DLD1 (cell line): ENCODE results near the gene PIGA.

ENCODE experiments used
- in situ Hi-C: cut with HindIII; loops from 2 replicates; pipeline ENCODE4 v1.10.0; 2017; ENCODE audit warnings: low sequenced_read_pairs

PIGA gene, protein sequence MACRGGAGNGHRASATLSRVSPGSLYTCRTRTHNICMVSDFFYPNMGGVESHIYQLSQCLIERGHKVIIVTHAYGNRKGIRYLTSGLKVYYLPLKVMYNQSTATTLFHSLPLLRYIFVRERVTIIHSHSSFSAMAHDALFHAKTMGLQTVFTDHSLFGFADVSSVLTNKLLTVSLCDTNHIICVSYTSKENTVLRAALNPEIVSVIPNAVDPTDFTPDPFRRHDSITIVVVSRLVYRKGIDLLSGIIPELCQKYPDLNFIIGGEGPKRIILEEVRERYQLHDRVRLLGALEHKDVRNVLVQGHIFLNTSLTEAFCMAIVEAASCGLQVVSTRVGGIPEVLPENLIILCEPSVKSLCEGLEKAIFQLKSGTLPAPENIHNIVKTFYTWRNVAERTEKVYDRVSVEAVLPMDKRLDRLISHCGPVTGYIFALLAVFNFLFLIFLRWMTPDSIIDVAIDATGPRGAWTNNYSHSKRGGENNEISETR

DNA sequence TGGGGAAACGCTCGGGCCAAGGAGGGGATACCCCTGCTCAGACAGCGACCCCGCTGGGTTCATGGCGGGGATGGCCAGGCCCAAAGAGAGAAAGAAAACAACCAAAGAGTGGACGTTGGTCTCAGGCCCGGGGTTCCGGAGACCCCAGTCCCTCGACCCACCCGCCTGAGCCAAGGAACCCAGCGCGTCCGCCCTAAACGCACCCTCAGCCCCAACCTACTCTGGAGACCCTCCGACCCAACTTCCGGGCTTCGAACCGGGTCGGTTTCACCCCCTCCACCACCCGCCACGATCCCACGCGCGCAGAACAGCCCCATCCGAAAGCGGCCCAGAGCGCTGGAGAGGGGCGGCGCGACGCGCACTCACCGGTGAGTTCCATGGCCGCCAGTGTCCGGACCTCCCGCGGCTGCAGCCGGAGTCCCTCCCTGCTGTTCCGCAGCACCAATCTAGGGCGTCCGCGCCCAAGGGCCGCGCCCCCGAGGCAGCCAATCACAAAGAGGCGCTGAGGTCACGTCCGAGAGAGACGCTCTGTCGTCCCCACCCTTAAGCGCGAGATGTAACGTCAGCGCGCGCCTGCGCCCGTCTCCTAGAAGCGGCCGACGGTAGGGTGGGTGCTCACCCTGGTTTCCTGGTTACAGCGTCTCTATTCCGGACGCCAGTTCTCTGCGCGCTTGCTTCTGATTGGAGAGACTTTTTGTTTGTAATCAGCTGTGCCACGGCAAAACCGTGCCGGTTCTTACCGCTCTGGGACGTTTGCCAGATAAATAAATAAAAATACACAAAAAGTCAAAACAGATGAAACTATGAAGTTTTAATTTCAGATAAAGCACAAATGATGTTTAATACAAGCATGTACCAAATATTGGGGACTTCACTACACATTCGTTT, at the start of gene PIGA:
TSS of gene PIGA (minus strand) at position 389 of the 888 bp plus-strand sequence. CDS start 3,593 bp downstream, outside the sequence.
- in situ Hi-C loops = no loop called here

DNA sequence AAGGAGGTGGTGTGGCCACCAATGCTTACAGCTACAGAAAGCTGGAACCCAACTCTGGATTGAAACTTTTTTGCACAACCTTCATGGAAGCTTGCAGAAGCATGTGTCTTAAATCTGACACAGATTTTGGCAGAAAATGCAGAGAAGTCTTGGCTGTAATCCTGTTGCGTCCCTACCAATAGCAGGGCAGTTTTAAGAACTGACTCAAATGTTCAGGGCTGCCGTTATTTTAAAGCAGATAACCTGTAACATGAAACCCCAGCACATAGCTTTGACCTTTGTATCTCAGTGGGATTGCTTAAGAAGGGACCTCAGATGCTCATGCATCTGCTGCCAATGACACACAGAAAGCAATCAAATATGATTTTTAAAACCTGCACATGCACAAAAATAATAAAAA, 49.0 kb upstream of the PIGA start, which contains the start of gene VEGFD:
TSS of gene VEGFD (minus strand) at position 110 of the 400 bp plus-strand sequence. CDS start 467 bp downstream, outside the sequence.
- in situ Hi-C loops = no loop called here

DNA sequence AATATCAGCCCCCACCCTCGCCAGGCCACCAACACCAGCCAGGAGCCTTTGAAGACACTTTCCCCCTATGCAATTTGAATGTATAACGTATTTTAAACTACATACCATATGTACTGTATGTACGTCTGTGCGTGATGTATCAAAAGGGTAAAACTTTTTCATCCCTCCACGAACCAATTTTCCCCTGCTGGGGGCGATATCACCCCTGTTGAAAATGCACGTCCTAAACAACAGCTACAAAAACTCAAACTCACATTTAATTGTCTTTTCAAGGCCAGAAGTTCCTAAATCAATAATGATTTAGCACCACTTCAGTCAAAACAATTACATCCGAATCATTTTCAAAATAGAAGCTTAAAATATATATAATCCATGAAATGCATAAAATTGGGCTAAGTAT, 47.5 kb upstream of the PIGA start:
- in situ Hi-C loops = no loop called here

DNA sequence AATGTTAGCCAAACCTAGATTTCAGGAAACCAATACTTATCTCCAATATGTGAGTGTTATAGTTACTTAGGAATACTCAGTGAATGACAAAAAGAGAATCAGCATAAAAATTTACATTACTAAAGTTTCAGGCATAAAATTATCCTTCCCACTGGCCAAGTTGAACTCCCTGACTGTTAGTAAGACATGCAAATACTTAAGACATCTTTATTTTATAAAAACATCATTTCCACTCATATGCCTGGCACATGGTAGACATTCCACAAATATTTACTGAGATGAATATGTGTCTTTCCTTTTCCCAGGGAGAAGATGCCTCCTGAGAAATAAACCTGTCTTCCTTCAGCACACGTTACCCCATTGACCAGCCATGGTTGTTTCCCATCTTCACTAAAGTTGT, 41.6 kb upstream of the PIGA start:
- in situ Hi-C loops = no loop called here

DNA sequence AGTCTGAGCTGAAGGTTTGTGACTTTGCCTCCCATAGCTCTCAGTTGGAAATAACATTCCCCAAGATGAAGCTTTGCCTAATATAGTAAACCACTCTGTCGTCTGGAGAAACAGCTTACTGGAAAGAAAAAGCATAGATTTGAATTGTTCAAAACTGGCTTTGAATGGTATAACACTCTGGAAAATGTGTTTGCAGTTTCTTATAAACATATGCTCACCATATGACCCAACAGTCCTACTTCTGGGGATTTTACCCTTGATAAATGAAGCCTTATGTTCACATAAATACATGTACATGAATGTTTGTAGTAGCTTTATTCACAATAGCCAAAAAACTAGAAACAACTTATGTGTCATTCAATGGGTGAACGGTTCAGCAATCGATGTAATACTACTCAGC, 38.7 kb upstream of the PIGA start:
- in situ Hi-C loops = no loop called here

DNA sequence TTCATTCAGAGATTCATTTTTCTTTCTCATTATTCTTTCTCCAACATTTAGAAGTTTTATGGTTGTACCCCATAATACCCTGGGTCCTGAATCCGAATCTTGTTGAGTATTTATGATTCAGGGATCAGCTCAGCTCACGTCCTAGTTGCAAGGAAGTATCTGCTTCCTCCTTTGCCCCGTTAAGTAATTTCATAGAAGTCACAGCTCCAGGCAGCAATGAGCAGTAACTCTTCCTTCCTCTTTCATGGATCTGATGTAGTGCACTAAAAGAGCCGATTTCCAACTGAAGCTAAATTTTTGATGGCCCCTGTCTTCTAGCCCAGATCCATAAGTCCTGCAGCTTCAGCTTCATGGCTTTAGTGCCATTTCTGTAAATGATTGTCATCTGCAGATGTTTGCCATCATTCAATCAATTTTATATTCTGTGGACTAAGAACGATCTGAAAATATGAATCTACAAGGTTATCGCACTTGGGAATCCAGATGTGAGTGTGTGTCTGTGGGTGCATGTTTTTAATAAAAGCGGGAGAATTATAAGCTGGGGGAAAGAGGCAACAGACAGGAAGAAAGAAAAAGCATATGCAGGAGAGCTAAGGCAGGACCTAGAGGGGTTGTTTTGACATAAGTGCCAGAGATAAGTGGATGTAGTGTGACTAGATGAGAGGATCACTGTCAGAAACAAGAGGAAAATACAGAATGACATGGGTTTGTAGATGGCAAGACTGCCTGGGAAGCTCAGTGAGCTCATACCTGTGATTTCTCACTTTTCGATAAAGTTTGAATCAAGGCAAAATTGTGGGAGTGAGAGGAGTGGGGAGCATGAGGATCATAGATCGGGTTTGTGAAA, 31.4 kb upstream of the PIGA start:
- in situ Hi-C loops = no loop called here

DNA sequence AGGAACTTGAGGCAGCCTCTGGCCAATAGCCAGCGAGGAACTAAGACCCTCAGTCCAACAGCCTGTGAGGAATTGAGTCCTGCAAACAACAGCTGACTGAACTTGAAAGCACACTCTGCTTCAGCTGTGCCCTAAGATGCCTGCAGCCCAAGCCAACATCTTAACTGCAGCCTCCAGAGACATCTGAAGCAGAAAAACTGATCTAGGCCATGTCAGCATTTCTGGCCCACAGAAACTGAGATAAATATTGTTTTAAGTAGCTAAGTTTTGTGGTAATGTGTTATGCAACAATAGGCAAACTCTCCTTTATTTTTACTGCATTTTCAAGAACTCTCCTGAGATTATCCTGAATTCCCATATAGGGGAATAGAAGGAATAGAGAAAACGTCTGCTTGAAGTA, 24.4 kb upstream of the PIGA start:
- in situ Hi-C loops = no loop called here

DNA sequence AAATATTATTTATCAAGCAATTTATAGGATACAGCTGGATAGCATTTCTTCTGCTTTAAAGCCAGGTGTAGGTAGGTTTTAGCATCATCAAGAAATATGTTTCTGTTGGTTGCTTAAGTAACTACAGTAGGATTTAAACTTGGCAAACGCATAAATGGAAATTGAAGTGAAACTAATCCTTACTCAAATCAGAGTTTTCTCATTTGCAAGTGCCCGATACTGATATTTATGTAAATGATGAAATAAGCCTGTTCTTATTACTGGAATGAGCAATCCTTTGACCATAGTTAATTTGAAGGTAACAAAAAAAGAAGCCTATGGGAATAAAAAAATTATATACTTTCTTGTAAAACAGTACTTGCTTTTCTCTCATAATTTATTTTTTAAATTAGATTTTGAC, 23.2 kb upstream of the PIGA start:
- in situ Hi-C loops = no loop called here

DNA sequence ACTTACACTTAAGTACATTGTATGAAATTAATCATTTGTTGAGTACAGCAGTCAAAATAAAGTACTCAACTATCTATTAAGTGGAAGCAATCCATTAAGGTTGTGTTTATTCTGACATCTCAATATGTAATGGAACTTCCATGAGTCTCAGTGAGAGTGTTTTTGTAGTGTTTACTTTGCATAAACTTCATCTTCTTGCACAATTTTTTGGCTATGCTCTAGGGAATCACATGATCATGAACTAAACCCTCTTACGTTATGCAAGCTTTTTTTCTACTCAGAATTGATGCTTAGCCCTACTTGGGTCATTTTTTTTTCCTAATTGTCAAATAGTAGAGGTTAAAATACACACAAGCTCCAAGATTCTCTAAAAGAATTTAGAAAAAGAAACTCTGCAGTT, 21.1 kb upstream of the PIGA start:
- in situ Hi-C loops = no loop called here

DNA sequence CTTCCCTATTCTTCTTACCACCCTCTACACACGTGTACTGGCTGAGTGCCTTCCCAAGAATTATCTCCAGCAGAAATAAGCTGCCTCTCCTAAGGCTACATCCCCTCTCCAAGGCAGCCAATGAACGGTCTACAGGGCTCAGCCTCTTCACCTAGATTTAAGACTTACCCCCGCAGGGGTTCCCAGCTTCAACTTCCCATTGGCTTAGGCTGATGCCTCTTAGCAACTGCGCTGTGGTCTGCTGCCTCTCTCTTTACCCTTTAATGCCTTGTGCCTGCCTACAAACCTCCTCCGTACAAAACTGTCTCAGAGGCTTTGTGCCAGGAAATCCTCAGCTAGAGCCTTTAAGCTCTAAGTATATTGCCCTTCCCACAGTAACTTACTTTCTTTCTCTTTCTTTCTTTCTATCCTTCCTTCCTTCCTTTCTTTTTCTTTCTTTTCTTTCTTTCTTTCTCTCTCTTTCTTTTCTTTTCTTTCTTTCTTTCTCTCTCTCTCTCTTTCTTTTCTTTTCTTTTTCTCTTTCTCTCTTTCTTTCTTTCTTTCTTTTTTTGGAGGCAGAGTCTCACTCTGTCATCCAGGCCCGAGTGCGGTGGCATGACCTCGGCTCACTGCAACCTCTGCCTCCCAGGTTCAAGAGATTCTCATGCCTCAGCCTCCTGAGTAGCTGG, 15.1 kb upstream of the PIGA start:
- in situ Hi-C loops = no loop called here

DNA sequence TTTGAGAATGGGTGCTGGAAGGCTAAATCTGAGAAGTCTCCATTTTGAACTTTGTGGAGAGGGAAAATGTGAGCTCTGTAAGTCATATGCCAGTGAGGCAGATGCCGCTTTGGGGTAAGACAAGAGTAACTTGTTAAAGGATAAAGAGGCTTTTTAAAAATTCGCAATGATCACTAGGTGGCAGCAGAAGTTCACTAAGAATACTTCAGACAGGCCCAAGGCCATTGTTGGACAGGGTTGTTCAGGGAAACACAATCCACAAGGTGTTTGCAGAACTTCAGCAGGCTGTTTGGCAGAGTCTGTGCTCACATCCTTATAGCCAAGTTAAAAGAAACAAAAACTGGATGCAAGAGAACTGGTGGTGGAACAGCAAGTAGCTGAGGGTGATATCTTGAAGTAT, 13.7 kb upstream of the PIGA start:
- in situ Hi-C loops = no loop called here

DNA sequence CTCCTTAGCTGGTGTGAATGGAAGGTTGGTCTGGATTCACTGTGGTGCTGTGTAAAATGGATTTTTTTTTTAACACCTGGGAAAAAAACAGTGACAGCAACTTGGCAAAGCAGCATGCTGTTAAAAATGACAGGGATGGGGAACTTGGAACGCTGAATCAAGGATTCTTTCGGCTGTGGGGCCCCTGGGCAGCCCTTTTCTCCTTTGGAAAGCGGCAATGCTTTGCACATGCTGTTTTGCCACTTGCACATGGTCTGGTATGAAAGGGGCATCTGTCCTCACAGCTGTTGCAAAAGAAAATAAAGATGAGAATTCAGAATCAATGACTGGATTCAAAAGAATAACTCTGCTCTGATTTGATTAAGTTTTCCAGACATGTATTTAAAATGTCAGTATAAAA, 10.7 kb upstream of the PIGA start:
- in situ Hi-C loops = no loop called here

DNA sequence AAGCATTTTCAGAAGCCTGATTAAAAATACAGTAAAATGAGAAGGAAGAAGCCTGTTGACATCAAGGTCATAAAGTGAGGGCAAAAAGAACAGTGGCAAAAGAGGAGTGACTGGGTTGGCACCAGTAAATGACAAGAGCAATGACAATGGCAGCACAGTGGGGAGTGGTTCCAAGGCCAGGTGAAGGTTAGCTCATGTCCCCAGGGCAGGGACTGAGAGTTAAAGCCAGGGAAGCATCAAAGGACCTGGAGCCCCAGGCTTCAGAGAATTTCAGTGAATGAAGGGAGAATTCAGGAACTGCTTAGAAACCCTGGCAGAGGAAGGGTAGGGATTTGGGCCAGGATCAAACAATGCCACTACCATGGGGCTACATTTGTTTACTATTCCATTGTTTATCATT, 8.8 kb upstream of the PIGA start:
- in situ Hi-C loops = no loop called here

DNA sequence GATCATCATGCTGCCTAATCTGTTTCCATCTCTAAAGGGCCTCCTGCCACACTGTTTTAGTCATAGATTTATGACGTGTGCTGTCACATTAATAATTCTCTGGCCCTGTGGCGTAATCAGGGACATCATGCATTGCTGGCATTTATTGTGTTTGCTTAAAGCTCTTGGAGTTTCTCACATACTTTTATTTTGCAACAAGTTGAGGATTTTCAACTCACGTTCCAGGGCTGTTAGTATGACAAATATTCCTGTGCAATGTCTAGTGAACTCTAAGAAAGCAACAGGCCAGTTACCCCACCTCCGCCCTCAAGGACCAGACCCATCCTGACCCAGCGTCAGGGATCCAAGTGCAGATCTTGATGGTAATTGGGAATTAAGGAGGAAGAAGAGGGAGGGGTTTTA, 7.8 kb upstream of the PIGA start:
- in situ Hi-C loops = no loop called here

DNA sequence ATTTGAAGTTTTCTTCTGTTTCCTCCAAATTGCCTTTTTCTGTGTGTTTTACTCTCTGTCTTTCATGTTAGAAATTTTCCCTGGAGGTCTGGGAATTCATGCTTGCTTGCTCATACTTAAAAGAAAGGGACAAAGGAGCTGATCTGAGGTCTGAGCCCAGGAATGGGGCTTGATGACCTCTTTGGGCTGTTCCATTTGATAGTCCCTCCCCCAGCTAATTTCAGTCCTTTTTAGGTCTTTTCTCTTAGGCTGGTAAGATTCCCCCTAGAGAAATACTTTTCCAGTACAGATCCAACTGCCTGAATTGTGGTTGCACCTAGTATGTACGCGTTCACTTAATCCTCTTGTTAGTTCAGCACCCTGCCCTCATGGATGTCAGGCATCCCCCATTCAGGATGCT, 5.5 kb upstream of the PIGA start:
- in situ Hi-C loops = no loop called here

DNA sequence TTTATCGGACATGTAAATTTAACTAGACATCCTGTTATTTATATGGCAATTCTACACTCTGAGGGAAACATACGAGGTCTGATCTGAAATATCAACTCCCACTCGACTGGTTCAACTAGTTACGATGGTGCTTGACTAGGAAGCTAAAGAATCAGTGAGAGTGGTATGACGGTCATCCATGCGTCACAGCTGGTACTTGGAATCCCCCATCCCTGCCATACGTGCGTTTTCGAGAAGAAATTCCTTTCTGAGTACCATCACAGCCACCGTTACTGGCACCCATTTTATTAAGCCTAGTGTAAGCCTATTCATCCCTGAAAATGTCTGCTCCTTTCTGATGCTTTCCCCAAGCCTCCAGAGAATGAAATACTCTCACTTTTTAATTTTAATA, 695 bp upstream of the PIGA start:
- in situ Hi-C loops = no loop called here

DNA sequence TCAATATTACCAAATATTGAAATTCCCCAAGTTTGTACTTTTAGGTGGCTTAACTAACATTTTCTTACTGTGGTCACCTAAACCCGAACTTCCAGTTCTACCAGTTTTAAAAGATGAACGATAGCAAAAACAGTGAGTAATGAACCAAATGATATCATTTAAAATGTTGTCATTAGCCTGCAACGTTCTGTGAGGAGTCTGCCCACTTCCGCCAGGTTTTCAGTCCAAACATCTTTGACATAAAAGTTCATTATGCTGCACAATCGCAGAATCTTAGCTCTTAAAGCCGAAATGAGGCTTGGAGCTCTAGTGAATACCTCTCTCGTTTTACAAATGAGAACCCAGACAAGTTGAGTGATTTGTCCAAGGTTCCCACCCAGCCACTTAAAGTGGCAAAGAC, 762 bp downstream of the PIGA start:
- in situ Hi-C loops = no loop called here

DNA sequence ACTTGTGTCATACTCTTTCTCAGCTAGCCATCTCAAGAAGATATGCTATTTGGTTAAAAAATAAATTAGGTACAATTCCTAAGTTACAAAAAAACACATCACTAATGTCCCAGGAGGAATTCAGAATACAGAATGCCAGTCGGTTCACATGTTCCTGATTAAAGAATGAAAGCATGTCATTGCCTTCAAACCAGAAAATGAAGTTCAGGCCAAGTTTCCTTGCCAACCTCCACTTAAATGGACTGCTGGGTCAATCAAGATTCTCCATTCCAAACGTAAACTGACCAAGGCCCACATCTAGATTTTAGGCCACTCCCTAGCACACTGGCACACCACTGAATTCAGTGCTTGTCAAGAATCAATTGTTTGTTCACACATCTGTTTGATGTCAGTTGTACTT, 6.5 kb downstream of the PIGA start:
- in situ Hi-C loops = no loop called here

DNA sequence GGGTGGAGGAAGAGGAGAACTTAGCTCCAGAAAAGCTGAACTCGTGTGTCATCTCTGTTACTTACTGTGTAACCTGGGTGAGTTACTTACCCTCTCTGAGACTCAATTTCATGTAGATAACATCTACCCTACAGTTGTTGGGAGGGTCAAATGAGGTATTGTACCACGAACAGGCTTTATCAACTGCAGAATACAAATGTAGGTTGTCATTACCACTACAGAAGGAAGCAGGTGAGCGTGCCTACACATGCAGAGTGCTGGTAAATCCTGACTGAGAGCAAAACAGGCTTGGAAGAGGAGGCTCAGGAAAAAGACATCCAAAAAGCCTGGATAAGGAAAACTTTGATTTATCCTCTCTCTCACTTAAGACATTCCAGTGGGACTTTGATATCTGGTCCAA, 7.2 kb downstream of the PIGA start:
- in situ Hi-C loops = no loop called here

DNA sequence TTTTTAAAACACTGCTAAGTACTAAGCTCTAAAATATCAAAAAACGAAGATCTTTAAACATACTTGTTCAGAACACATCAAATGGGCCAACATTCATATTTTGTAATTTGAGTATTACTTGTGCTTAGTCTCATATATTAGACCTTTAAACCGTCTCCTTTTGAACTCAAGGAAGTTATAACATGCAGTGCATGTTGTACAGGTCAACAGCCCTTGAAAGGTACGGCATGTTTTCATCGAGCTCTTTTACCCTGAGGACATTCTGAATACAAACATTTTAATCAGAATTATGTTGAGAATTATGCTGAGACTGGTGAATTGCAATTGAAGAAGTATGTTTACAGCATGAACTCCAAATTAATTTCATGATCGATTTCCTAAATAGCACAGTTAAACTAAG, 12.9 kb downstream of the PIGA start:
- in situ Hi-C loops = no loop called here
